Peyer's patch (tissue), 4 donors: Measurements from ENCODE around the gene DHRSX.
"Not testable (repeated sequence)": the region's sequence is repeated elsewhere in the genome, so short reads cannot be mapped to it uniquely, and the experiment has no call there.

ENCODE experiments used
- CTCF ChIP-seq, 6 experiments: fragments of 450-650 bp in 4 of 6; fragments of 200-600 bp in 2 of 6; sonication (generic) in 1 of 6; IDR thresholded peaks; one replicate each; pipeline ENCODE4 v1.5.1; 2017 to 2019; ENCODE audit warnings: antibody characterized with exemption in 6 of 6, mild to moderate bottlenecking in 3 of 6, moderate library complexity in 1 of 6
- POLR2A ChIP-seq, 2 donors: fragments of 450-650 bp; IDR thresholded peaks; one replicate each; pipeline ENCODE4 v1.5.1; 2017; ENCODE audit warnings: antibody characterized with exemption in 2 of 2, mild to moderate bottlenecking in 2 of 2, moderate library complexity in 2 of 2

- not testable (repeated sequence) for TF ChIP-seq CTCF, POLR2A (IDR thresholded peaks at IDR 0.05)
These were observed 33.7 kb upstream of the DHRSX start for GRCh38 chrX:2534261-2535021.
